Endothelial cell of umbilical vein (primary cell): ENCODE measurements around the gene RPL3. TPM values are rescaled to one million over a fixed set of nuclear protein-coding genes. Genes with fewer than 3 reads are reported as not detected.

Experiments used
- BruUV-seq: library from RNA; stranded (reverse); fragments of 400-500 nt; replicated peaks from 2 replicates; lab custom pipeline; 2021; lab: Mats Ljungman, UMichigan
- CTCF ChIA-PET: fragments of 300-600, 350-600 bp; sonication (Branson Sonifier 250); formaldehyde crosslinking; loops from one replicate; lab custom pipeline; 2021; ENCODE audit warnings: antibody characterized with exemption, inconsistent platforms; lab: Charles Lee
- POLR2A ChIA-PET: fragments of 300-600, 350-600 bp; sonication (Branson Sonifier 250); formaldehyde crosslinking; loops from one replicate; lab custom pipeline; 2021; ENCODE audit warnings: antibody characterized with exemption, inconsistent platforms; lab: Charles Lee
- DNase-seq: peaks from one replicate; pipeline ENCODE4 v3.0.0-alpha.2; 2011; ENCODE audit warnings: low read depth, low spot score
- FAIRE-seq: peaks from 2 replicates; lab custom pipeline; 2011; peaks lifted over from hg19 to GRCh38; lab: Jason Lieb, UNC
- H2AFZ ChIP-seq: 2 replicates; pipeline ENCODE4 v1.6.0; 2012; ENCODE audit warnings: low read depth, low read length, control low read depth, inconsistent platforms
- H3K27ac ChIP-seq: 2 replicates; pipeline ENCODE4 v1.5.1; 2011; ENCODE audit warnings: low read depth, mild to moderate bottlenecking, control low read depth, low read length, moderate library complexity; ENCODE audit not compliant: insufficient read depth
- H3K27me3 ChIP-seq, 2 experiments: 2 replicates each; pipeline versions ENCODE4 v1.6.0 to v1.6.1; 2011; ENCODE audit warnings: low read length in 2 of 2, mixed read lengths in 1 of 2; ENCODE audit not compliant: control insufficient read depth in 2 of 2, insufficient read depth in 2 of 2
- H3K36me3 ChIP-seq, 2 experiments: 2 replicates in 1 of 2; 3 replicates in 1 of 2; pipeline ENCODE4 v1.5.1; 2011; ENCODE audit warnings: low read length in 2 of 2, mild to moderate bottlenecking in 1 of 2, moderate library complexity in 1 of 2; ENCODE audit not compliant: control insufficient read depth in 2 of 2, insufficient read depth in 2 of 2; ENCODE audit errors: extremely low read depth in 1 of 2
- H3K4me1 ChIP-seq: 3 replicates; pipeline ENCODE4 v1.5.1; 2011; ENCODE audit warnings: mild to moderate bottlenecking, low read length; ENCODE audit not compliant: control insufficient read depth, insufficient read depth; ENCODE audit errors: extremely low read depth
- H3K4me2 ChIP-seq: 2 replicates; pipeline ENCODE4 v1.6.1; 2011; ENCODE audit warnings: low read length, control low read depth, mixed read lengths; ENCODE audit not compliant: insufficient read depth
- H3K4me3 ChIP-seq, 3 experiments: fragments of 200-600 bp in 1 of 3; sonication (generic), shearing (Covaris generic) in 1 of 3; replicated peaks in 1 of 3; 2 replicates each; pipeline ENCODE4 v1.5.1; 2011 to 2016; ENCODE audit warnings: control low read depth in 3 of 3, low read length in 3 of 3, mild to moderate bottlenecking in 2 of 3, inconsistent platforms in 1 of 3, low read depth in 1 of 3, moderate library complexity in 1 of 3; ENCODE audit not compliant: insufficient read depth in 1 of 3
- H3K79me2 ChIP-seq: 2 replicates; pipeline ENCODE4 v1.6.0; 2012; ENCODE audit warnings: low read length, inconsistent platforms; ENCODE audit not compliant: control insufficient read depth, insufficient read depth
- H3K9ac ChIP-seq: replicated peaks from 2 replicates; pipeline ENCODE3; 2011; ENCODE audit warnings: low read length, control low read depth; ENCODE audit not compliant: insufficient read depth; ENCODE audit errors: extremely low read depth
- H3K9me1 ChIP-seq: replicated peaks from 3 replicates; pipeline ENCODE4 v1.6.0; 2011; ENCODE audit warnings: mild to moderate bottlenecking, low read length; ENCODE audit not compliant: control insufficient read depth, insufficient read depth; ENCODE audit errors: extremely low read depth
- H3K9me3 ChIP-seq: replicated peaks from 2 replicates; pipeline ENCODE4 v1.5.1; 2012; ENCODE audit warnings: low read length, inconsistent platforms; ENCODE audit not compliant: control insufficient read depth, insufficient read depth
- H4K20me1 ChIP-seq: replicated peaks from 2 replicates; pipeline ENCODE3; 2011; ENCODE audit warnings: mild to moderate bottlenecking, low read length; ENCODE audit not compliant: control insufficient read depth, insufficient read depth; ENCODE audit errors: extremely low read depth
- CTCF ChIP-seq, 2 donors: IDR thresholded peaks; 1 replicate in 1 of 2; 2 replicates in 1 of 2; pipeline ENCODE4 v1.5.1; 2011; ENCODE audit warnings: low read length in 2 of 2, mild to moderate bottlenecking in 2 of 2, moderate library complexity in 2 of 2, control low read depth in 1 of 2, inconsistent platforms in 1 of 2, low read depth in 1 of 2; ENCODE audit not compliant: insufficient read depth in 1 of 2; ENCODE audit errors: extremely low read depth in 1 of 2
- EZH2 ChIP-seq: IDR thresholded peaks from 2 replicates; pipeline ENCODE4 v1.6.1; 2012; ENCODE audit warnings: borderline replicate concordance, low read depth, mild to moderate bottlenecking, moderate library complexity, low read length, inconsistent platforms; ENCODE audit not compliant: severe bottlenecking
- FOS ChIP-seq: IDR thresholded peaks from 2 replicates; pipeline ENCODE4 v1.6.1; 2011; ENCODE audit warnings: mild to moderate bottlenecking, low read length, moderate library complexity, borderline replicate concordance; ENCODE audit not compliant: insufficient read depth
- GATA2 ChIP-seq: IDR thresholded peaks from 2 replicates; pipeline ENCODE4 v1.7.0; 2011; ENCODE audit warnings: low read depth, mild to moderate bottlenecking, moderate library complexity, mixed read lengths, low read length; ENCODE audit not compliant: insufficient read length, insufficient read depth
- JUN ChIP-seq: IDR thresholded peaks from 2 replicates; pipeline ENCODE4 v1.6.1; 2011; ENCODE audit warnings: borderline replicate concordance, low read depth; ENCODE audit not compliant: insufficient read length, insufficient read depth
- MAX ChIP-seq: IDR thresholded peaks from 2 replicates; pipeline ENCODE4 v1.6.1; 2011; ENCODE audit not compliant: insufficient read depth, insufficient read length
- MYC ChIP-seq: IDR thresholded peaks from one replicate; pipeline ENCODE4 v1.6.1; 2011; ENCODE audit warnings: mild to moderate bottlenecking, low read depth, low read length
- POLR2A ChIP-seq: IDR thresholded peaks from 2 replicates; pipeline ENCODE4 v1.6.1; 2012; ENCODE audit warnings: low read depth, mild to moderate bottlenecking, control low read depth, low read length
- POLR2AphosphoS5 ChIP-seq: IDR thresholded peaks from 2 replicates; pipeline ENCODE4 v1.6.1; 2012; ENCODE audit warnings: low read depth, mild to moderate bottlenecking, control low read depth, low read length, moderate library complexity; ENCODE audit not compliant: insufficient read depth
- dilution Hi-C: fragments of 300-500 bp; cut with MboI; formaldehyde crosslinking; loops from one replicate; pipeline ENCODE4 v1.15.0; 2019; ENCODE audit warnings: low sequenced_read_pairs; ENCODE audit not compliant: extremely low pct_ligation_motif_present
- intact Hi-C: fragments of 100-400 bp; cut with micrococcal nuclease; formaldehyde crosslinking; loops from one replicate; pipeline ENCODE4 v1.10.0; 2022
- polyA plus RNA-seq, 4 experiments: library from polyadenylated mRNA; depleted of rRNA in 3 of 4; stranded (reverse) in 3 of 4; unstranded in 1 of 4; fragments of >200 nt; gene quantifications; 2 replicates each; pipeline versions ENCODE4 v1.2.1 to v1.2.3, GENCODE V29; 2011 to 2012; ENCODE audit warnings: missing spikeins in 1 of 4
- total RNA-seq: library from RNA; stranded (reverse); gene quantifications from 2 replicates; pipeline ENCODE4 v1.2.3, GENCODE V29; 2021

Gene RPL3
- total and polyA plus RNA-seq, 2 donors (not counting 3 experiments of a cell fraction or from before 2014, with no cell fraction given): 1,954 to 4,065 TPM

- POLR2A ChIA-PET: interaction anchor here (0.8 kb wide), 1 partner anchor 224 kb away, joined by 3 read pairs; no protein-coding TSS in a partner anchor
- Histone ChIP-seq H3K27me3 (peaks cover under 1 to 2% of the 10 kb centered on the region in 2 experiments), H3K36me3 (no peaks in the 10 kb centered on the region), H3K4me2 (peak overlapping the region; percentile 84), H3K9ac (peak overlapping the region; percentile 27), H3K79me2 (no peaks in the 10 kb centered on the region), H2AFZ (peak overlapping the region; percentile 98), H3K4me1 (peaks cover 4% of the 10 kb centered on the region), H3K27ac (no peak overlapping the region), H3K9me3 (no peaks in the 10 kb centered on the region), H3K9me1 (no peaks in the 10 kb centered on the region), H4K20me1 (no peaks in the 10 kb centered on the region), H3K4me3 (peak overlapping the region; percentile 58 to 61 (median 60))
- dilution Hi-C loops (no loop called here), intact Hi-C loops (loop anchor here (10.0 kb wide), 1 partner anchor 145 kb away; no protein-coding TSS in a partner anchor)
- DNase-seq: no peak
- TF ChIP-seq MAX (no peak), POLR2AphosphoS5 (no peak), MYC (no peak), FOS (no peak), EZH2 (no peak), JUN (no peak), POLR2A (no peak), CTCF (IDR thresholded peaks at IDR 0.05; ENCODE audit: extremely low read depth in 1 of 2, insufficient read depth in 1 of 2, low read depth in 1 of 2, low read length in 2 of 2) (no peak), GATA2 (no peak)
- no peak for FAIRE-seq
- CTCF ChIA-PET: interaction anchor here (1.1 to 1.6 kb wide), 5 partner anchors 17 to 50 kb away, joined by 3 to 4 read pairs (median 3); partner anchors contain the start of gene TAB1
- BruUV-seq: no TSS peak
These were observed 30.1 kb upstream of the RPL3 start for GRCh38 chr22:39349506-39349966.
